Cerebellar nuclear complex (tissue), 1 donor: Measurements from ENCODE around the gene NECAB2.

Experiments
- DNase-seq, 2 experiments: peaks; one replicate each; lab custom pipeline; 2025; lab: John Stamatoyannopoulos, UW

Gene NECAB2

DNA sequence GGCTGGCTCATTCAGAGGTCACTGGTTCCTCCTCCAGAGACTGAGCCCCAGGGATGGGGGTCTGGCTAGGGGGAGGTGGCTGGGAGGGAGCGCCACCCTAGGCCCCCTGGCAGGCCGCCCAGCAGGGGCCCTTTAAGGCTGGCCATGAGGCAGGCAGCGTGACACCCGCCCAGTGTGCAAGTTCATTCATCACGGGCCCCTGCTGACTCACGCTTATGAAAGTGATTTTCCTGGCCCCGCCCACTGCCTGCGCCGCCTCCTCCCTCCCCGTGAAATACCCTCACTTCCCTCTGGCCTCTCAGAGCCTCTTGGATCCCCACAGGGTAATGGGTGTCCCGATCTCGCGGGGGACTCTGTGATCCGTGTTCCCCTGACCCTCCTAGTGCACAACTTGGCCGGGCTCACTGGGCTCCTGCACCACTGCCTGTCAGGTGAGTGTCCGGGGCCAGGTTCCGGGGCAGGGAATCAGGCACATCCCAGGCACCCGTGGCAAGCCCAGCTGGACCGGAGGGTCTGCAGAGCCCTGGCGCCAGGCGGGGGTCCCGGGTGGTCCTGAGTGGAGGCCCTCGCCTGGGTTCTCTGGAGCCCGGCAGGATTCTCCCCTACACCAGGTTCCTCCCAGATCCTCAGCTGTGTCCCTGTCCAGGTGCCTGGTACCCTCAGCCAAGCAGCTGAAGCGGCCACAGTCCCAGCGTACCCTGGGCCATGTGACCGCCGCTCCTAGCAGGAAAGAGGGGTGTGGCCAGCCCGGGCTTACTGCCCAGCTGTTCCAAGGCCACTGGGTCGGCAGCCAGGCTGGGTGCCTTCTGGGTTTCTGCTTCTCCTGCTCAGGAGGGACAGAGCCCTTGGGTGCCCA, 14.9 kb upstream of the NECAB2 start, which contains the start of gene OSGIN1:
Gene OSGIN1 (plus strand): TSS at position 301 of the 856 bp plus-strand sequence. CDS start 4,432 bp downstream, outside the sequence.
- no peak for DNase-seq

DNA sequence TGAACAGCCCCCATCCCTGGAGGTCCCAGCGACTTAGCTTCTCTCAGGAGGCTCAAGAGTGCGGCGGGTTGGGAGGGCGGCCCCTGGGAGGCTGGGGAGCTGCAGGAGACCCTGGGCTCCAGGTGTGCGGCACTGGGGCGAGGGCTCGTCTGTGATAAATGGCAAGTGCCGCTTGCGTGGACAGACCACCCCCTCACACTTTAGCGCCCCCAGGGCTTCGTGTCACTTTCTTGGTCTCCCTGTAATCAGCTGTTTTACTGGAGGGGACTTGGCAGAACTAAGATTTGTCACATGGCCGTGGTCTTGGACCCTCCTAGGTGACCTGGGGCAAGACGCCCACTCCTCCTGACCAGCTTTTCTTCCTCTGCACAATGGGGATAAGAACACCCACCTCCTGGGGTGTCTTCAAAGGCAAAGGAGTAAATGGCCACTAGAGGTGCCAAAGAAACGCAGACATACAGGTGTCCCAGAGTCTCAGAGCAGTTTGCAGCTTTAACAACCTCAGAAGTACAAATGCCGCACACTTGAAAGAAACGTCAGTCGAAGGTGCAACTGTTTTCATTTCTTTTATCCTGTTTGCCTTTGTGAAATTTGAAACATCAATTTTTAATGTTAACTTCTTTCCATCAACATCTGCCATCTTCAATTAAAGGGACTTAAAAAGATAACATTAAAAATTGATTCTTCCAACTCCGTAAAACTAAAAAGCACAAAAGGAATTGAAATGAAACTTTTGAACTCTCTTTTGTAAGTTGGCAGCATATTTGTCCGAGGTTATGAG, 14.1 kb upstream of the NECAB2 start:
- no peak for DNase-seq

DNA sequence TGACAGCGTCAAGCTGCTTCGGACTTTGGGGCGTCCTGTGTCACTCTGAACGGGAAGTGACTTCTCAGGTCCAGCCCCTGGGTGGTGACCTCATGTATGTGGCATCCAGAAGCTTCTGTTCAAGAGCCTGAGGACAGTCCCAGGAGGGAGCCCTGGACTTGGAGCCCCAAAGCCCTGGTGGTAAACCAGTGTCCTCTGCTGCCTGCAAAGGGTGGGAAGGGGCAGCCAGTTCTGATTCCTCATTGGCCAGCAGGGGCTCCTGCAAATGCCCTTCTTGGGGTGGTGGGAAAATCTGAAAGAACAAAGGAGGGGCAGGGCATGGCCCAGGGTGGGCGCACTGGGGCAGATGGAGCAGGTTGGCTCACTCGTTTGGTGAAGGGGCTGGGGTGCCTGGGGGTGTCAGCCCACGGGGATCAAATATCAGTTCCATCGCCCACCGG, 13.4 kb upstream of the NECAB2 start:
- no peak for DNase-seq

DNA sequence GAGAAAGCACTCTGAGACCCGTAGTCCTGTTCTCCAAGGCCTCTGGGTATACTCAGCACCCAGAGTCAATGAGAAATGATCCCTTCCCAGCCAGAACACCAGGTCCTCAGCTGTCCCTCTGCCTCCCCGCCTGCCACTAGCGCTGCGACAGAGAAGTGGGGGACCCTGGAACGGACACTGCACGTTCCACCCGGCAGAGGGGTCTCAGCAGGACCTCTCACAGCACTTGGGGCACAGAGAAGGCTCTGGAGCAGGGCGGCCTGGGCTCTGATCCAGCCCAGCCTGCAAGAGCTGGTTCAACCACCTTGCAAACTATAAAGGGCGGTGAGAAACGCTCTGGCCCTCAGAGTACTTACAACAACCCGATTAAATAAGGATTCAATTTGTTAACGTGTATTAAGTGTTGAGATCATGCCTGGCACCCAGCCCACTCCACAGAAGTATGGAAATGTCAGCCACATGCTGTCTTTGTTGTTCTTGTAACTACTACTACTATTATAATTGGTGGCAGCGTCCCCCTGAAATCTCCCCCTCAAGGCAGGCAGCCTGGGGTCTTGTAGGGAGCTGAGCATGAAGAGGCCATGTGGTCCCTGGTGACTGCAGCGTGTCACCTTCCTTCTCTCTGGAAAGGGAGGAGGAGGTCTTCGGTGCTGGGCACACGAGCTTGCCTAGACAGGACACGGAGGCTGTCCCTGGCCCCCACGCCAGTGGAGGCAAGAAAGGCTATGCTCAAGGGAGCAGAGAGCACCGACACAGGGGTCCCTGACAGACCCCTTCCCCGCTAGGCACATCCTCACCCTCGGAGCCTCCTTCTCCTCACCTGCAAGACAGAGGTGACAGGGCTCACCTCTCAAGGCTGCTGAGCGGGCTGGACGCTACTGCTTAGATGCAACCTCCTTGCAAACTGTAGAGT, 12.6 kb upstream of the NECAB2 start:
- DNase-seq = no peak

DNA sequence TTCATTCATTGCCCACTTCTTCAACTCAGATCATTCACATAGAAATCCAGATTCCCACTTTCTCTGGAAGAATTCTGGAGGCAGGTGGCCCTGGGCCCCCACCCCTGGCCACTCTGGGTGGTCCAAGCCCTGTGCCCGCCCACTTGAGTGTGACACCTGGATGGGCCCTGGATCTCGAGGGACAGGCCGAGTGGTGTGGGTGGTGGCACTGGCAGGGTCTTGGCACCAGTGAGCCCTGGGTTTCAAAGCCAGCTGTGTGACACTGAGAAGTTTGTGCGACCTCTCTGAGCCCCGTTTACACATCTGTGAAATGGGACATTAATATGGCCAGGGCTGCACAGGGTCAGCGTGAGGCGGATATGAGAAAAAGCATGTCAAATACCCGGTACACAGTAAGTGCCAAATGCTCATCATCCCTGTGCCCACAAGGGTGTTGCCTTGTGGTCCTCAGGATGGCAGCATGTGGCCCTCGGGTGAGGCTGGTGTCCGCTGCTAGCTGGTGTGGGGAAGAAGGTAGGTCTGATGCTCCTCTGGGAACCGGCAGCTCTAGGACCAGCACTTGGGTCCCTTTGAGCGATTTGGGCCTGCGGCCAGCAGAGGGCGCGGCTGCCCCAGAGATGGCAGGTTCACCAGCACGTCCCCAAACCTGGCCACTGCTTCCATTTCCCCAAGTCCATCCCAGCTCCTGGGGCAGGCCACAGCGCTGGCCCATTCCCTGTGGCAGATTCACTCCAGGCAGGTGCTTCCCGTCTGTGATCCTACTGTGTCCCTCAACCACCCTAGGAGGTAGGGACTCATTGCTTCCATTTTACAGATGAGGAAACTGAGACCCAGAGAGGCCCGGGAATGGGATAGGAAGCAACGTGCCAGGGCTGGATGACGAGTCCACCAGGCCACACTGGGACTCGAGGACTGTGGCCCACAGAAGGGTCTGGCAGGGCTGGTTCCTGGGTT, 11.4 kb upstream of the NECAB2 start:
- DNase-seq = peak in 1 of 2 experiments; percentile 9

DNA sequence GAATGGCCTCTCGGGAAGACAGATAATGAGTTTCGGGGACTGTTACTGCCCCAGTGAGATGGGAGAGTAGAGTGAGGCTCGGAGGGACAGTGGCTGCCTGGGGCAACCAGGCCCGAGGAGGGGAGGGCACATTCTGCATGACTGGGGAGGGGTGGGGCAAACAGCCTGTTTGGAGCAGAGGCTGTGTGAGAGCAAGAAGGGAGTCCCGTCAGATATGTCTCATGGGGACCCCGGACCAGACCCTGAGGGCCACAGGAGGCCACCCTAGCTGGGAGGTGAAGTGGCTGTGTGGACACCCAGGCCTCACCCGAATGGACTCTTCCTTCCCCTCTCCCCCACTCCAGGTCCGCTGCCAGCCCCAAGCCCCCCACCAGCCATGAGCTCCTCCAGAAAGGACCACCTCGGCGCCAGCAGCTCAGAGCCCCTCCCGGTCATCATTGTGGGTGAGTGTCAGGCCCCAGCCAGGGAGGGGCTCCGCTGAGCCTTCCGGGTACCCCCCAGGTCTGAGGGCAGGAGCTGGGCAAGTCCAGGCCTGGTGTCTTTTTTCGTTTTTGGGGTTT, 10.7 kb upstream of the NECAB2 start:
- DNase-seq = no peak

DNA sequence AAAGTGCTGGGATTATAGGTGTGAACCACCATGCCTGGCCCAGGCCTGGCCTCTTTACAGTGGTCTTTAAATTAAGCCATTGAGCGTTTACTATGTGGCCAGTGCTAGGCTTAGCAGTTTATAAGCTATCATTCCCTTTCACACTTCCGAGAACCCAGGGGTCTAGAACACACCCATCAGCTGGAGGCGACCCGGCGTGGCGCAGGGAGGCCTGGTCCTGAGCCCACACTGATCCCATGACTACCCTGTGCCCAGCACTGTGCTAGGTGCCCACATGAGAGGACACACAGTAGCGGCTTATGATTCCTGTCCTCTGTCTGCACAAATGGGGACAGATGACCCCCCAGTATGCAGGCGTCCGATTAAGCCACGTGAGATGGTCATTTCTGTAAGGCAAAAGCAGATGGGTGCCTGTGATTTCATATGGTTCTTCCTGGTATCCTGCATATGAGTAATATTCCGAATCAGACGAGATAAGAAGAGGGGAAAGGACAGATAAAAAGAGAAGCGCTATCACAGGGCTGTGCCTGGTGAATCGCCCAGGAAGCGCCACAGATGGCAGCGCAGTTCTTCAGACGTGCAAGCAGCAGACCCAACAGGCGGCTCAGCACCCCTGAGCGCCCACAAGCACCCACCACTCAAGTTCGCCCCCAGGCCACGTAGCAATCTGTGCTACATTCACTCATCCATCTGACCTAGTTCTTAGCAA, 9.8 kb upstream of the NECAB2 start:
- DNase-seq = no peak

DNA sequence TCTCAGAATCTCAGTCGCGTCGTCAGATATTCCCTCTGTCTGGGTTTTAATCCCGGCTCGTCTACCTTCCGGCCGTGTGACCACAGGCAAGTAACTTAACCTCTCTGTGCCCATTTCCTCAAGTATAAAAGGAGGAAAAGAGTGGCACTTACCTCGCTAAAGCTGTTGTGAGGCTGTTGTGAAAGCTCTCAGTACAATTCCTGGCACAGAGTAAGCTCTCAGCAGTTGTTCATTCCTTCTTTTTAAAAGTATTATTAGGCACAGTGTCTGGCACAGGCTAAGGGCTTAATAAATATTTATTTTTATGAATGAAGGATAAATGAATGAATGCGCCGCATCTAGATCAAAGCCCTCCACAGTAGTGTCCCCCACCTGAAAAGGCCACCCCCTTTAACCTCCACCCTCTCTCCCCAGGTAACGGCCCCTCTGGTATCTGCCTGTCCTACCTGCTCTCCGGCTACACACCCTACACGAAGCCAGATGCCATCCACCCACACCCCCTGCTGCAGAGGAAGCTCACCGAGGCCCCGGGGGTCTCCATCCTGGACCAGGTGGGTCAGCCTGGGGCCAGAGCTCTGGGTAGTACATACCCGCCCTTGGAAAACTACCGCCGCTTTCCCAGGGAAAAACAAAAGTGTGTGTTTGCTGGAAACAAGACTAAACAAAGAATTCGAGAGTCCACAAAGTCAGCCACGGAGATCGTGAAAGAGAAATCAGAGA, 9.0 kb upstream of the NECAB2 start:
- no peak for DNase-seq

DNA sequence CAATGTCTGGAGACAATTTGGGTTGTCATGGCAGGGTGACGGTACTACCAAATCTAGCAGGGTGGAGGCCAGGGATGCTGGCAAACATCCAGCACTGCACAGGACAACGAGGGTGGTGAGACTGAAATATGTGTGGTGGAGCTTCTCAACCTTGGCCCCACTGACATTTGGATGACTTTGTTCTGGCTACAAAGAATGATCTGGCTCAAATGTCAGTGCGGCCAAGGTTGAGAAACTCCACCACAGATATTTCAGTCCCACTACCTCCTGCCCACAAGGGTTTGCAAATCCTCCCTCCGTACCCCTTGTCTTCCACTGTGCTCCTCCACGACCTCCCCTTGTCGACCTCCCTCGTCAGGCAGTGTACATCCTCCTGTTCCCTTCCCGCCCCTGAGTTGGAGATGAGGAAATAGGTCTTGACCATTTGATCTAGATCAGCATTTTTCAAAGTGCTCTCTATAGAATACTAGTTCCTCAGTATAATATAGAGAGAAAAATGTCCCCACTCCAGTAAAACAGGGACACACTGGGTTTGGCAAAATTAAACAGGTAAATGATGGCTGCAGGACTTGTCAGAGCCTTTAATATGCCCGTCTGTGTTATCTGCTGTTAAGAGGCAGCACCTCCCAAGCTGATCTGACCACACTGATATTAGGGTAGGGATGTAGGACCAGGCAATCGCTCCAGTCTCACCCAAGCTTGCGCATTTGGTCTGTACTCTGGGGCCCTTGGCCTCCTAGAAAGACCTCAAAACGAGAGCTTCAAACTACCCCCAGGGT, 8.2 kb upstream of the NECAB2 start:
- DNase-seq = no peak

DNA sequence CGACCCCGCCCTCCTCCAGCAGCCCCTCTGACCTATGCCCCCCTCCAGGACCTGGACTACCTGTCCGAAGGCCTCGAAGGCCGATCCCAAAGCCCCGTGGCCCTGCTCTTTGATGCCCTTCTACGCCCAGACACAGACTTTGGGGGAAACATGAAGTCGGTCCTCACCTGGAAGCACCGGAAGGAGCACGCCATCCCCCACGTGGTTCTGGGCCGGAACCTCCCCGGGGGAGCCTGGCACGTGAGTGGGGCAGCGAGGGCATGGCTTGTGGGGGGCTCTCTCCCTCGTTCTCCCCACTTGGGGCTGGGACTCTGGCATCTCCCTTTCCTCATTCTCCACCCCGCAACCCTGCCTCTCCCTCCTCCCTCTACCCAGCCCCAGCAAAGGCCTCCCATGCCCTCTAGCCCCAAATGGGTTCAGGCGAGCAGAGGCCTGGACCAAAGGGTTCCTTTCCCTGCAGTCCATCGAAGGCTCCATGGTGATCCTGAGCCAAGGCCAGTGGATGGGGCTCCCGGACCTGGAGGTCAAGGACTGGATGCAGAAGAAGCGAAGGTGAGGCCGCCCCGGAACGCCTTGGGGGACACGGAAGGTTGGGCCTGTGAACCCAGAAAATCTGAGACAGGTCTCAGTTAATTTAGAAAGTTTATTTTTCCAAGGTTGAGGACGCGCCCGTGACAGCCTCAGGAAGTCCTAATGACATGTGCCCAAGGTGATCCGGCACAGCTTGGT, 7.4 kb upstream of the NECAB2 start:
- no peak for DNase-seq

DNA sequence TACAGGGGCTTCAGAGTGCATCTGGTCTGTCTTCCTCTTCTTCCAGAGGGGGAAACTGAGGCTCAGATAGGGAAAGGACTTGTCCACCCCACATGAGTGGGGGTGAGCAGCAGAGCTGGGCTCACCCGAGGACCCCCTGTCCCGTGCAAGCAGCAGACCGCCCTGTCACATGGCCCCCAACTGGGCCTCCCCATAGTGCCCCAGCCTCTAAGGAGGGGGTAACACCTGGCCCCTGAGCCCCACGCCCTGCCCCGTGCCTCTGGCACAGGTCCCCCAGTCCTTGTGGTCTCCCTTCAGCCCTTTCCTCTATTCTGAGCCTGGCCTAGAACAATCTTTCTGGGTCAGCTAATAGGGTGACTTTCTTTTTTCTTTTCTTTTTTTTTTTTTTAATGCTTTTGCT, 6.5 kb upstream of the NECAB2 start:
- no peak for DNase-seq

DNA sequence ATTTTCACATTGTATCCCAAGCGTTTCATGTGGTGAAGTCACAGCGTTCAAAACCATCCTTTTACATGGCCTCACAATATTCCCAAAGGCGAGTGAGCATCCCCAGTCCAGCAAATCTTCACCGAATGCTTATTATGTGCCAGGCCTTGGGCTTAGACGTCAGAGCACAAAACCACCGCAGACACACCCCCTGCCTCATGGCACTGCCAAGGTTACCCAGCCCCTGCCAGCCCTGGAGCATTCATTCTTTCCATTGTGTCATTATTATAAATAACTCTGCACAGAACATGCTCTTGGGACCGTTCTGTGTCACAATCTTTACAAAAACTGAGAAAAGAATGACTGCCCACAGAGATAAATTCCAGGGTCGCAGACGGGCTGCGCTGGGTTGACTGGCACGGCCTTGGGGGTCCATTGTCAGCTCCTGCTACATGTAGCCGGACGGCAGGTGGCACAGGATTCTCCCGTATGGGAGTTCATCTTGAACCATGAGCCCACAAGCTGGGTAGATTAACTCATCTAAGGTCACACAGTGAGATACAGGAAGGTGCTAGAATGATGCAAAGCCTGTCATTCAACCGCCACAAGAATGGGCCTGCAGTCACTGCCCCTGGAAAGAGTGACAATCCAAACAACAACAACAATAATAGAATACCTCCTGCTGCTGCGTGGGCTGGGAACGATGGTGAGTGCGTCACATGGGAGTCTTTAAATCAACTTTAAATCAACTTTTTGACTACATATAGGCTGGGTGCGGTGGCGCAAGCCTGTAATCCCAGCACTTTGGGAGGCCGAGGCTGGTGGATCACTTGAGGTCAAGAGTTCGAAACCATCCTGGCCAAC, 4.5 kb upstream of the NECAB2 start:
- no peak for DNase-seq

DNA sequence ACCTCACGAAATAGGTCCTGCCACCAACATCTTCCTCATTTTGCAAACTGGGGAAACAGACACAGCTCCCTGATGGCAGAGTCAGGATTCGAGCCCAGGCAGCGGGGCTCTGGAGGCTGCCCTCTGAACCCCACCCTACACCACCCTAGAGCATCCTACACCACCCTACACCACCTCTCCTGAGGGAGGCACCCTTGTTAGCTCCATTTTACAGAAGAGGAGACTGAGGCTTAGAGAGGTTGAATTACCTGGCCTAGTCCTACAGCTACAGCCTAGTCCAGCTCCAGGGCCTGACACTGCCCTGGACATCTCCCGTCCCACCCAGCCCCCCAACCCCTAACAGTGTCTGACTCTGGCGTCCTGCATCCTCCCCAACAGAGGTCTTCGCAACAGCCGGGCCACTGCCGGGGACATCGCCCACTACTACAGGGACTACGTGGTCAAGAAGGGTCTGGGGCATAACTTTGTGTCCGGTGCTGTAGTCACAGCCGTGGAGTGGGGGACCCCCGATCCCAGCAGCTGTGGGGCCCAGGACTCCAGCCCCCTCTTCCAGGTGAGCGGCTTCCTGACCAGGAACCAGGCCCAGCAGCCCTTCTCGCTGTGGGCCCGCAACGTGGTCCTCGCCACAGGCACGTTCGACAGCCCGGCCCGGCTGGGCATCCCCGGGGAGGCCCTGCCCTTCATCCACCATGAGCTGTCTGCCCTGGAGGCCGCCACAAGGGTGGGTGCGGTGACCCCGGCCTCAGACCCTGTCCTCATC, 3.2 kb upstream of the NECAB2 start:
- no peak for DNase-seq

DNA sequence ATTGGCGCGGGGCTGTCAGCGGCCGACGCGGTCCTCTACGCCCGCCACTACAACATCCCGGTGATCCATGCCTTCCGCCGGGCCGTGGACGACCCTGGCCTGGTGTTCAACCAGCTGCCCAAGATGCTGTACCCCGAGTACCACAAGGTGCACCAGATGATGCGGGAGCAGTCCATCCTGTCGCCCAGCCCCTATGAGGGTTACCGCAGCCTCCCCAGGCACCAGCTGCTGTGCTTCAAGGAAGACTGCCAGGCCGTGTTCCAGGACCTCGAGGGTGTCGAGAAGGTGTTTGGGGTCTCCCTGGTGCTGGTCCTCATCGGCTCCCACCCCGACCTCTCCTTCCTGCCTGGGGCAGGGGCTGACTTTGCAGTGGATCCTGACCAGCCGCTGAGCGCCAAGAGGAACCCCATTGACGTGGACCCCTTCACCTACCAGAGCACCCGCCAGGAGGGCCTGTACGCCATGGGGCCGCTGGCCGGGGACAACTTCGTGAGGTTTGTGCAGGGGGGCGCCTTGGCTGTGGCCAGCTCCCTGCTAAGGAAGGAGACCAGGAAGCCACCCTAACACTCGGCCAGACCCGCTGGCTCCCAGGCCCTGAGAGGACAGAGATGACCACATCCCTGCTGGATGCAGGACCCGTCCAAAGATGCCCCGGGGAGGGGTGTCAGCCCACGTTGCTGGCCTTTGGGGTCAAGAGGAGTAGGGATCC, 2.4 kb upstream of the NECAB2 start:
- DNase-seq = no peak

DNA sequence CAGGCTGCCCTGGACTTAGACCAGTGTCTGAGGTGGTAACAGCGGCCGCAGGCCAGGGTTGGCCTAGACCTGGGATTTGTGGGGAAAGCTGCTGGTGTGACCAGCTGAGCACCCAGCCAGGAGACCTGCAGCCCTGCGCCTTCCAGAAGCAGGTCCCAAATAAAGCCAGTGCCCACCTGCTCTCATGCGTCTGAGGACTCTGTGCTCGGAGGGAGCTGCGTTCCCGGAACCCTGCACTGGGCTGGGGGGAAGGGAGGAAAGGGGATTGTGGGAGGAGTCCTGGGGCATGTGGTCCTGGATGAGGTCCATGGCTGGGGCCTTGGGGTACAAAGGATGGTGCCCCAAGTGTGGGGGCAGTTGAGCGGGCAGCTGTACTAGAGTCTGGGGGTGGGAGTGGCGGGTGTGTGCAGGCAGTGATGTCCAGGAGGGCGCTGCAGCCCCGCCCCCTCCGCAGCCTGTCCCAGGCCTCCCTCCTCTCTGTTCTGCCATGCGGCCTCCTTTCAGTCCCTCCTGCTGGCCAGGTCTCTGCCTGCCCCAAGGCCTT, 1.8 kb upstream of the NECAB2 start:
- DNase-seq = no peak
